Urinary bladder (tissue), 4 donors: ENCODE measurements around the gene DLK1. TPM values are rescaled to one million over a fixed set of nuclear protein-coding genes. Genes with fewer than 3 reads are reported as not detected.

Experiments used
- DNase-seq: peaks from one replicate; pipeline ENCODE4 v3.0.0-alpha.2; 2015; ENCODE audit errors: extremely low spot score
- H3K27ac ChIP-seq: one replicate; pipeline ENCODE4 v1.5.1; 2013; ENCODE audit warnings: low read depth, mild to moderate bottlenecking, moderate library complexity
- H3K36me3 ChIP-seq: one replicate; pipeline ENCODE4 v1.6.1; 2013; ENCODE audit warnings: mild to moderate bottlenecking, moderate library complexity; ENCODE audit not compliant: insufficient read depth
- H3K4me1 ChIP-seq: one replicate; pipeline ENCODE4 v1.6.1; 2013; ENCODE audit warnings: mild to moderate bottlenecking, moderate library complexity; ENCODE audit not compliant: insufficient read depth
- H3K4me3 ChIP-seq: one replicate; pipeline ENCODE4 v1.5.1; 2013; ENCODE audit warnings: low read depth, low read length
- WGBS: extraction: QIAGEN DNeasy Blood & Tissue Kit; methylation state at CpG from one replicate; pipeline ENCODE4 v1.1.7; 2013; 5-methylcytosine and 5-hydroxymethylcytosine counted together
- polyA plus RNA-seq: library from polyadenylated mRNA; stranded (reverse); fragments of 200-250 nt; gene quantifications from one replicate; pipeline ENCODE4 v1.2.3, GENCODE V29; 2013
- total RNA-seq: library from RNA; depleted of rRNA; stranded (reverse); fragments of >200 nt; gene quantifications from one replicate; pipeline ENCODE4 v1.2.3, GENCODE V29; 2014
- donor health status: healthy with polysubstance abuse.
- donor health status: healthy.

The DLK1 gene
- total RNA-seq (87.3 TPM), polyA plus RNA-seq (7.1 TPM)

- Histone ChIP-seq H3K4me1 (no peaks in the 10 kb centered on the region), H3K4me3 (no peak within 1 kb of the TSS), H3K27ac (no peak within 1 kb of the TSS), H3K36me3 (no peaks in the 10 kb centered on the region)
- WGBS, result 2% methylated on average over 77 of the region's 77 CpGs
- DNase-seq, result no peak
Observed at GRCh38 chr14:100726550-100727085, at the start of gene DLK1. DLK1 (plus strand) TSS chr14:100726892; CDS start chr14:100727069, 177 bp downstream.

- no peak for DNase-seq
- Histone ChIP-seq H3K36me3 (no peaks in the 10 kb centered on the region), H3K27ac (peak overlapping the region; percentile 51), H3K4me3 (no peak overlapping the region), H3K4me1 (no peaks in the 10 kb centered on the region)
- 27% methylated on average over 10 of the region's 10 CpGs for WGBS
Observed at GRCh38 chr14:100677152-100677551, 49.5 kb upstream of the DLK1 start.

GRCh38 chr14:100677554-100678468 lies 48.9 kb upstream of the DLK1 start:
- no peak overlapping the region for H3K4me3 ChIP-seq
- WGBS, result 18% methylated on average over 29 of the region's 29 CpGs
- H3K4me1 ChIP-seq, result no peaks in the 10 kb centered on the region
- peak; percentile 86 for DNase-seq
- peak overlapping the region; percentile 51 for H3K27ac ChIP-seq
- no peaks in the 10 kb centered on the region for H3K36me3 ChIP-seq

- 43% methylated on average over 7 of the region's 7 CpGs for WGBS
- H3K4me1 ChIP-seq, result no peaks in the 10 kb centered on the region
- H3K4me3 ChIP-seq, result no peak overlapping the region
- H3K36me3 ChIP-seq, result no peaks in the 10 kb centered on the region
- no peak for DNase-seq
- H3K27ac ChIP-seq, result no peak overlapping the region
Observed at GRCh38 chr14:100678469-100678828, 48.2 kb upstream of the DLK1 start.

- no peaks in the 10 kb centered on the region for H3K36me3 ChIP-seq
- H3K4me1 ChIP-seq, result no peaks in the 10 kb centered on the region
- WGBS, result 96% methylated on average over 6 of the region's 6 CpGs
- H3K4me3 ChIP-seq, result no peak overlapping the region
- H3K27ac ChIP-seq, result no peak overlapping the region
- no peak for DNase-seq
Observed at GRCh38 chr14:100679153-100679552, 47.5 kb upstream of the DLK1 start.

GRCh38 chr14:100679707-100680438 lies 46.8 kb upstream of the DLK1 start:
- DNase-seq, result peak; percentile 77
- Histone ChIP-seq H3K4me1 (no peaks in the 10 kb centered on the region), H3K27ac (no peak overlapping the region), H3K4me3 (no peak overlapping the region), H3K36me3 (no peaks in the 10 kb centered on the region)
- WGBS, result 45% methylated on average over 16 of the region's 16 CpGs

GRCh38 chr14:100680439-100681051 lies 46.1 kb upstream of the DLK1 start:
- 56% methylated on average over 23 of the region's 23 CpGs for WGBS
- DNase-seq, result no peak
- H3K4me3 ChIP-seq, result no peak overlapping the region
- H3K27ac ChIP-seq, result peak overlapping the region; percentile 11
- no peaks in the 10 kb centered on the region for H3K36me3 ChIP-seq
- H3K4me1 ChIP-seq, result no peaks in the 10 kb centered on the region

- WGBS, result 86% methylated on average over 13 of the region's 13 CpGs
- Histone ChIP-seq H3K4me1 (no peaks in the 10 kb centered on the region), H3K4me3 (no peak overlapping the region), H3K27ac (no peak overlapping the region), H3K36me3 (no peaks in the 10 kb centered on the region)
- DNase-seq, result no peak
Observed at GRCh38 chr14:100681111-100681510, 45.6 kb upstream of the DLK1 start.

- H3K4me1 ChIP-seq, result no peaks in the 10 kb centered on the region
- H3K36me3 ChIP-seq, result no peaks in the 10 kb centered on the region
- WGBS, result 82% methylated on average over 2 of the region's 2 CpGs
- H3K4me3 ChIP-seq, result no peak overlapping the region
- DNase-seq, result no peak
- H3K27ac ChIP-seq, result no peak overlapping the region
Observed at GRCh38 chr14:100682749-100683148, 43.9 kb upstream of the DLK1 start.

- H3K4me3 ChIP-seq, result no peak overlapping the region
- H3K27ac ChIP-seq, result no peak overlapping the region
- H3K4me1 ChIP-seq, result no peaks in the 10 kb centered on the region
- no peak for DNase-seq
- WGBS, result 57% methylated on average over 7 of the region's 7 CpGs
- H3K36me3 ChIP-seq, result no peaks in the 10 kb centered on the region
Observed at GRCh38 chr14:100683578-100683977, 43.1 kb upstream of the DLK1 start.

GRCh38 chr14:100684154-100684553 lies 42.5 kb upstream of the DLK1 start:
- H3K36me3 ChIP-seq, result no peaks in the 10 kb centered on the region
- H3K27ac ChIP-seq, result no peak overlapping the region
- no peaks in the 10 kb centered on the region for H3K4me1 ChIP-seq
- no peak for DNase-seq
- no peak overlapping the region for H3K4me3 ChIP-seq
- 82% methylated on average over 6 of the region's 6 CpGs for WGBS

- WGBS, result 86% methylated on average over 6 of the region's 6 CpGs
- H3K27ac ChIP-seq, result no peak overlapping the region
- H3K4me3 ChIP-seq, result no peak overlapping the region
- no peak for DNase-seq
- H3K36me3 ChIP-seq, result no peaks in the 10 kb centered on the region
- no peaks in the 10 kb centered on the region for H3K4me1 ChIP-seq
Observed at GRCh38 chr14:100684961-100685360, 41.7 kb upstream of the DLK1 start.

- Histone ChIP-seq H3K36me3 (no peaks in the 10 kb centered on the region), H3K4me3 (no peak overlapping the region), H3K4me1 (no peaks in the 10 kb centered on the region), H3K27ac (no peak overlapping the region)
- DNase-seq, result no peak
- WGBS, result 88% methylated on average over 4 of the region's 4 CpGs
Observed at GRCh38 chr14:100686858-100687257, 39.8 kb upstream of the DLK1 start.
